NOMO-1 treated with dmso at 0.1 percent for 144 hours (cell line): Measurements from ENCODE around the gene NDRG2.
A peak's percentile ranks its signal among the peaks of the same experiment; 100 is the strongest.

Source experiments
- DNase-seq: peaks from one replicate; lab custom pipeline; 2025; ENCODE audit not compliant: unreplicated experiment; lab: John Stamatoyannopoulos, UW

The NDRG2 gene

DNA sequence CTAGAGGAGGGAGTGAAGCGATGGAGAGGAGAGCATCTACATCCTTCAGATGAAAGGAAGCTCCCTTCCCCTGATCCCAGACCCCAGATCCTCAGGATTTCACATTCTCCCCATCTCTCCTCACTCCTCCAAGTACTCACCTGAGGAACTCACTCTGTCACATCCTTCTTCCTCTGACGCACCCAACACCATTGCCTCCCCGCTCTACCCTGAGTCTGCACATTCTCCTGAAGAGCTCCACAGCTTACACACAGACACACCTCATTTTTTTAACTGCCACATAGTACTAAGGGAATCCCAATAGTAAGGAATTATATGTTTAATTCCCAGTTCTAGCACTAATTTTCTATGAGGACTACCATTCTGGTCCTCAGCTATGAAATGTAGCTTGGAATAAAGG is 51.4 kb downstream of the NDRG2 start:
- DNase-seq: no peak

DNA sequence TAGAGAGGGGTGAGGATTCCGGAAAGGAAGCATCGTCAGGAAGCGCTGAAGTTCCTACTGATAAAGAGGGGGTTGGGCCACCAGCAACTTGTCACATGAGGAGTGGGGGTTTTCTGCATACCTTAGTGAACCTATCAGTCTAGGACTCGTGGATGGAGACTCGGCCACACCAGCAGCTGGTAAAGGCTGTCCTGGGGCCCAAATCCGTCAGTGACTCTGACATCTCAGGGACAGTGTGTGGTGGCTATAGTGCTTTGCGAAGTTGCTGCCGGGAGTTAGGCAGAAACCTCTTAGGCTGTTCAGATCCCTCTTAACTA is 53.2 kb downstream of the NDRG2 start:
- DNase-seq: no peak

DNA sequence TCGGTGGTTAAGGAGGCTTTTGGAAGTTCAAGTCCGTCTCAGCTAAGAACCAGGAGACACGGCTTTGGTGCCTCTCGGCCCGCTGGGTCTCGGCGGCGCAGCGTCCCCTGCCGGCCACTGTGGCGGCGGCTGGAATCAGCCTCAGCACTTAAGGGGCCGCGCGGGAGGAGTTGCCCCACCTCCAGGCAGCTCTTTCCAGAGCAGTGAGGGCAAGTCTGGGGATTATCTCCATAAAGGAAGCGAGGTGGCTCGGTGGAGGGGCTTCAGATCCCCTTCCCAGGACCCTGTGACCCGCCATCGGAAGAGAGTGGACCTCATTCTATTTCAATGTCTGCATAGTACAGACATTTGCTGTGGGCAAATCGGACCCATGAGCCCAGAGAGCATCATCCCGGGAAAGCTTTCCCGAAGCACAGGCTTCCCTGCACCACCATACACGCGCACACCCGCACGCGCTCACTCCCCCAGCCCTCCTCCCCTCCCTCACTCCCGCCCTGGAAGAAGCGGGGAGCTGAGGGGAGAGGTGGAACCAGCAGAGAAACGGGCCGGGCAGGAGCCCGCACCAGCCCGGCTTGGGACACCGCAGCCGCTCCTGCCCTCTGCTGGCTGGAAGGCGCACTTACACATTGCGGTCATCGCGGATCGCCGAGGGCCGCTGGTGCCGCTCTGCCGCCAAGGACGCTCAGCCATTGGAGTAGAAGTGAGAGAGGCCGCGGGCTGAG is 53.7 kb downstream of the NDRG2 start:
- DNase-seq: peak; percentile 74

DNA sequence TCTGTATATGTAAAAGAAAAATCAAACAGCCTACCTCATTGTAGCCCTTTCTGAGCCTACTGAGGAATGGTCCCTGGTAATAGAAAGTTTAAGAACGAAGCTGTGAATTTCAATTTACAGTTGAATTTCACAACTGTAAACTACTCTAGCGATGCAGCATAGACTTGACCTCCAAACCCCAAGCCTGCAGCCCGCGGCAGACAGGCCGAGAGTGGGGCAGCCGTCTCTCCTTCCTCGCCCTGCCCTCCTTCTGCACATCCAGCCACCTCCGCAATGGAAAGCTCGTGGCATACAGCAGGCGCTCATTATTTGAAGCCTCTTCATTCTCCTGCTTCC is 54.2 kb downstream of the NDRG2 start:
- DNase-seq: no peak

DNA sequence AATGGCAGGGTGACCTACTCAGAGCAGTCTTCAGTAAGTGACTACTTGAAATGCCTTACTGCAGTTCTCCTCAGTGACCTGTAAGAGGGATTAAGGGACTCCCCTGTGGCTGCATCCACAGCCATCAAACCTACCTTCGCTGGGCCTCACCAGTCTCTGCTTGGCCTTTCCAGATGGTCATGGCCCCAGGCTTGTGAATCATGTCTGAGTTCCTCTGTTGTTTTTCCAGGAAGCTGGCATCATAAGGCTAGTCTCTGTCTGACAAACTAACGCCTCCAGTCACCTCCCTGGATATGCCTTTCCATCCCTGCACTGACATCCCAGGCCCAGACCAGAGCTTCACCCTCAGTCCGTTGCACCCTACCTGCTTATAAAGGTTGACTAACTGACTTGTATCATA is 55.5 kb downstream of the NDRG2 start:
- no peak for DNase-seq
